IMR-90 (cell line): ENCODE data around the gene SNRNP70. TPM values are rescaled to one million over a fixed set of nuclear protein-coding genes. Genes with fewer than 3 reads are reported as not detected.

Experiments used
- ATAC-seq: fragments of 200-7000 bp; cut with Tn5 transposase; 2 replicates; pipeline ENCODE4 v1.9.1; 2020; ENCODE audit warnings: low read depth, mild to moderate bottlenecking, moderate library complexity
- BruUV-seq: library from RNA; stranded (reverse); fragments of 400-500 nt; replicated peaks from 2 replicates; lab custom pipeline; 2021; lab: Mats Ljungman, UMichigan
- CTCF ChIA-PET: fragments of 300-600 bp; formaldehyde crosslinking; extraction: SDS; loops from one replicate; lab custom pipeline; 2021; ENCODE audit warnings: antibody characterized with exemption; lab: Yijun Ruan, JAX
- POLR2A ChIA-PET: fragments of 300-600 bp; sonication (Branson Sonifier 250); formaldehyde crosslinking; loops from one replicate; lab custom pipeline; 2022; ENCODE audit warnings: antibody characterized with exemption; ENCODE audit not compliant: unreplicated experiment; lab: Charles Lee
- DNase-seq: peaks from one replicate; pipeline ENCODE4 v3.0.0; 2013
- H2AFZ ChIP-seq: replicated peaks from 2 replicates; pipeline ENCODE3; 2013; ENCODE audit warnings: low read length, mild to moderate bottlenecking; ENCODE audit not compliant: poor library complexity
- H2AK5ac ChIP-seq: 2 replicates; pipeline ENCODE4 v1.6.1; 2013; ENCODE audit warnings: low read depth, low read length, inconsistent platforms
- H2AK9ac ChIP-seq: replicated peaks from 2 replicates; pipeline ENCODE3; 2013; ENCODE audit warnings: mild to moderate bottlenecking, low read depth, low read length, moderate library complexity; ENCODE audit not compliant: poor library complexity
- H2BK120ac ChIP-seq: 2 replicates; pipeline ENCODE4 v1.6.1; 2013; ENCODE audit warnings: low read depth, low read length, inconsistent platforms
- H2BK15ac ChIP-seq: 3 replicates; pipeline ENCODE4 v1.6.1; 2013; ENCODE audit warnings: low read depth, low read length, inconsistent platforms
- H2BK20ac ChIP-seq: 2 replicates; pipeline ENCODE4 v1.6.1; 2013; ENCODE audit warnings: low read depth, mild to moderate bottlenecking, inconsistent platforms, low read length, moderate library complexity
- H2BK5ac ChIP-seq: 2 replicates; pipeline ENCODE4 v1.6.1; 2013; ENCODE audit warnings: mild to moderate bottlenecking, low read depth, low read length, inconsistent platforms; ENCODE audit not compliant: poor library complexity, severe bottlenecking
- H3K14ac ChIP-seq: replicated peaks from 2 replicates; pipeline ENCODE4 v1.6.1; 2013; ENCODE audit warnings: low read depth, low read length, inconsistent platforms
- H3K18ac ChIP-seq: 2 replicates; pipeline ENCODE4 v1.6.1; 2013; ENCODE audit warnings: low read depth, low read length, control low read depth
- H3K23ac ChIP-seq: 2 replicates; pipeline ENCODE4 v1.6.1; 2013; ENCODE audit warnings: low read depth, low read length, inconsistent platforms
- H3K27ac ChIP-seq: 2 replicates; pipeline ENCODE4 v1.5.1; 2013; ENCODE audit warnings: mild to moderate bottlenecking, control low read depth, low read length; ENCODE audit not compliant: insufficient read depth
- H3K27me3 ChIP-seq: 2 replicates; pipeline ENCODE4 v1.6.1; 2013; ENCODE audit warnings: low read length; ENCODE audit not compliant: control insufficient read depth, insufficient read depth
- H3K36me3 ChIP-seq: 2 replicates; pipeline ENCODE4 v1.6.1; 2013; ENCODE audit warnings: low read length, mixed read lengths; ENCODE audit not compliant: control insufficient read depth, insufficient read depth
- H3K4ac ChIP-seq: 2 replicates; pipeline ENCODE4 v1.6.1; 2013; ENCODE audit warnings: low read depth, low read length, inconsistent platforms
- H3K4me1 ChIP-seq: 2 replicates; pipeline ENCODE4 v1.6.1; 2013; ENCODE audit warnings: low read length, mixed read lengths; ENCODE audit not compliant: control insufficient read depth, insufficient read depth
- H3K4me2 ChIP-seq: 2 replicates; pipeline ENCODE4 v1.6.1; 2013; ENCODE audit warnings: low read depth, mild to moderate bottlenecking, control low read depth, low read length, moderate library complexity
- H3K4me3 ChIP-seq: 2 replicates; pipeline ENCODE4 v1.5.1; 2013; ENCODE audit warnings: low read depth, mild to moderate bottlenecking, control low read depth, low read length, moderate library complexity; ENCODE audit not compliant: insufficient read depth
- H3K56ac ChIP-seq: 2 replicates; pipeline ENCODE4 v1.6.1; 2013; ENCODE audit warnings: low read length, inconsistent platforms; ENCODE audit not compliant: insufficient read depth; ENCODE audit errors: extremely low read depth
- H3K79me1 ChIP-seq, 2 experiments: 2 replicates each; pipeline ENCODE4 v1.6.1; 2013; ENCODE audit warnings: low read length in 2 of 2, inconsistent platforms in 1 of 2, low read depth in 1 of 2
- H3K9ac ChIP-seq: 2 replicates; pipeline ENCODE4 v1.6.1; 2013; ENCODE audit warnings: low read depth, low read length, control low read depth
- H3K9me1 ChIP-seq: 2 replicates; pipeline ENCODE4 v1.6.1; 2013; ENCODE audit warnings: low read length, inconsistent platforms; ENCODE audit not compliant: insufficient read depth
- H3K9me3 ChIP-seq: 2 replicates; pipeline ENCODE4 v1.6.1; 2013; ENCODE audit warnings: low read length; ENCODE audit not compliant: control insufficient read depth, insufficient read depth
- H4K20me1 ChIP-seq: 2 replicates; pipeline ENCODE4 v1.6.1; 2013; ENCODE audit warnings: low read length, inconsistent platforms; ENCODE audit not compliant: insufficient read depth
- H4K5ac ChIP-seq: 2 replicates; pipeline ENCODE4 v1.6.1; 2013; ENCODE audit warnings: mild to moderate bottlenecking, low read depth, low read length, control low read depth
- H4K8ac ChIP-seq, 2 experiments: 2 replicates each; pipeline ENCODE4 v1.6.1; 2013; ENCODE audit warnings: low read depth in 2 of 2, low read length in 2 of 2, control low read depth in 1 of 2, inconsistent platforms in 1 of 2
- H4K91ac ChIP-seq: 2 replicates; pipeline ENCODE4 v1.6.1; 2013; ENCODE audit warnings: low read depth, low read length, inconsistent platforms; ENCODE audit not compliant: insufficient read depth
- POLR2A ChIP-seq: IDR thresholded peaks from 2 replicates; pipeline ENCODE4 v1.6.1; 2012; ENCODE audit warnings: mild to moderate bottlenecking, low read depth, low read length
- RAD21 ChIP-seq: IDR thresholded peaks from 2 replicates; pipeline ENCODE4 v1.6.1; 2012; ENCODE audit warnings: low read length, improper control_type of control experiment
- SMC3 ChIP-seq: fragments of 150-350 bp; IDR thresholded peaks from 2 replicates; pipeline ENCODE4 v1.6.1; 2016; ENCODE audit warnings: low read depth, mild to moderate bottlenecking, antibody characterized with exemption, low read length, moderate library complexity
- WGBS, 2 experiments: methylation state at CpG; one replicate each; pipeline versions ENCODE4 v1.1.5 to v1.1.7; 2013; ENCODE audit warnings: missing lambda C conversion rate in 2 of 2; ENCODE audit not compliant: insufficient read length in 1 of 2; ENCODE audit errors: extremely low coverage in 2 of 2; 5-methylcytosine and 5-hydroxymethylcytosine counted together
- dilution Hi-C: fragments of 300-500 bp; cut with HindIII; formaldehyde crosslinking; loops from one replicate; pipeline ENCODE4 v1.14.3; 2018; ENCODE audit warnings: low sequenced_read_pairs; ENCODE audit not compliant: unreplicated experiment
- in situ Hi-C: fragments of 300-500 bp; cut with MboI; formaldehyde crosslinking; loops from 3 replicates; pipeline ENCODE4 v1.14.3; 2019; ENCODE audit warnings: low sequenced_read_pairs, inconsistent platforms, mixed read lengths
- intact Hi-C: fragments of 100-400 bp; cut with micrococcal nuclease; formaldehyde crosslinking; loops from 2 replicates; pipeline ENCODE4 v1.10.0; 2022
- polyA plus RNA-seq, 3 experiments: library from polyadenylated mRNA; depleted of rRNA; stranded (reverse); fragments of >200 nt; gene quantifications; 2 replicates each; pipeline ENCODE4 v1.2.3, GENCODE V29; 2012; ENCODE audit warnings: low replicate concordance in 1 of 3
- total RNA-seq: library from RNA; depleted of rRNA; stranded (reverse); fragments of >200 nt; gene quantifications from 2 replicates; pipeline ENCODE4 v1.2.3, GENCODE V29; 2012
- TF ChIP-seq, protein P1 (sequence below): conservative IDR thresholded peaks from 2 replicates; pipeline ENCODE4 v1.5.1; 2012; ENCODE audit warnings: mild to moderate bottlenecking, low read depth, low read length, improper control_type of control experiment

The SNRNP70 gene
- total and polyA plus RNA-seq, 2 of the 4 experiments (the other 2 are of a cell fraction) = 72.8 to 200 TPM

DNA sequence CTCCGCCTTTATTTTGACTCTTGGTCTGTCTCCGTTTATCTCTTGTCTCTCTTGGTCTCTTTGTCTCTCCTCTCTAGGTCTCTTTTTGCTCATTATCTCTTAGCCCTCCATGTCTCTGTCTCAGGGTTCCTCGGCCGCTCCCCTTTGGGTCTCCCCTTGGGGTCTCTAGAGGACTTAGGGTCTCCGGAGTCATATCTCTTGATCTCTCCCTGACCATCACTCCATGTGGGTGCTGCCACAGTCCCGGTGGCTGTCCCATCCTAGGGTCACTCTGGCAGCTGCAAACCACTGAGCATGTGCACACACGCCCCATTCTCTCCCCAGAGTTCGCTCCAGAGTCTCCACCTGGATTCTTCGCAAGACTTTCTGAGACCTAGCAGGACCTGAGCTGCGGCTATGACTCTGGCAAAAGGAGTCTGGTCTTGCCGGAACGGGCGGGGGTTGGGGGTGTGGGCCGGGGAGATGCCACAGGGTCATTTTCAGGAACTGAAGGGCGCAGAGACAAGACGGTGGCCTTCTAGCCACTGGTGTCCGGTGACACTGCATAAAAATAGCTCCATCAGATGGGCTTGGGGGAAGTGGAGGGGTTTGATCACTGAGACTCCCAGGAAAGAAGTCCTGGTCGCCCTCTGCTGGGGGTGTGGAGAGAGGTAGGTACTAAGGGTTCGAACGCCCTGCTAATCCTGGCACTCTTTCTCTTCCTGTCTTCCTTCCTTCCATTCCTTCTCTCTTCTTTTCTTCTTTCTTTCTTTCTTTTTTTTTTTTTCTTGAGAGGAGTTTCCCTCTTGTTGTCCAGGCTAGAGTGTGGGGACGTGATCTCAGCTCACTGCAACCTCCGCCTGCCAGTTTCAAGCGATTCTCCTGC is 11.5 kb upstream of the SNRNP70 start:
- Histone ChIP-seq H2AK5ac (no peak overlapping the region), H2AFZ (no peak overlapping the region), H2AK9ac (no peak overlapping the region), H3K9me3 (peaks cover 18% of the 10 kb centered on the region), H3K4ac (no peak overlapping the region), H3K4me2 (no peak overlapping the region), H3K4me1 (no peaks in the 10 kb centered on the region), H3K18ac (no peak overlapping the region), H3K56ac (no peak overlapping the region), H3K9me1 (no peaks in the 10 kb centered on the region), H3K23ac (no peak overlapping the region), H2BK20ac (no peak overlapping the region), H3K79me1 (no peaks in the 10 kb centered on the region), H4K8ac (no peak overlapping the region), H3K27ac (no peak overlapping the region), H4K91ac (no peak overlapping the region), H4K5ac (no peak overlapping the region), H3K27me3 (peaks cover 36% of the 10 kb centered on the region), H2BK120ac (no peak overlapping the region), H3K4me3 (no peak overlapping the region), H2BK15ac (no peak overlapping the region), H3K14ac (no peak overlapping the region), H3K9ac (no peak overlapping the region), H3K36me3 (no peaks in the 10 kb centered on the region), H4K20me1 (no peaks in the 10 kb centered on the region), H2BK5ac (no peak overlapping the region)
- no peak for DNase-seq
- CTCF ChIA-PET = interaction anchor here (0.8 to 1.8 kb wide), 6 partner anchors 9 to 80 kb away, joined by 3 to 7 read pairs (median 4); partner anchors contain the start of genes GYS1, NTF4 and RUVBL2
- in situ Hi-C loops (no loop called here), dilution Hi-C loops (no loop called here), intact Hi-C loops (loop anchor here (5.0 kb wide), 1 partner anchor 81 kb away; the partner anchor contains the start of genes GYS1 and RUVBL2)
- 77% methylated on average over 10 of the region's 23 CpGs; no CpG with 5 or more reads in 1 of the 2 experiments for WGBS, 2 experiments
- TF ChIP-seq POLR2A (no peak), RAD21 (peak; percentile 35), SMC3 (0 out of 2 replicates have a peak, but pooled peaks have one; percentile 12)
- TF ChIP-seq, protein P1, sequence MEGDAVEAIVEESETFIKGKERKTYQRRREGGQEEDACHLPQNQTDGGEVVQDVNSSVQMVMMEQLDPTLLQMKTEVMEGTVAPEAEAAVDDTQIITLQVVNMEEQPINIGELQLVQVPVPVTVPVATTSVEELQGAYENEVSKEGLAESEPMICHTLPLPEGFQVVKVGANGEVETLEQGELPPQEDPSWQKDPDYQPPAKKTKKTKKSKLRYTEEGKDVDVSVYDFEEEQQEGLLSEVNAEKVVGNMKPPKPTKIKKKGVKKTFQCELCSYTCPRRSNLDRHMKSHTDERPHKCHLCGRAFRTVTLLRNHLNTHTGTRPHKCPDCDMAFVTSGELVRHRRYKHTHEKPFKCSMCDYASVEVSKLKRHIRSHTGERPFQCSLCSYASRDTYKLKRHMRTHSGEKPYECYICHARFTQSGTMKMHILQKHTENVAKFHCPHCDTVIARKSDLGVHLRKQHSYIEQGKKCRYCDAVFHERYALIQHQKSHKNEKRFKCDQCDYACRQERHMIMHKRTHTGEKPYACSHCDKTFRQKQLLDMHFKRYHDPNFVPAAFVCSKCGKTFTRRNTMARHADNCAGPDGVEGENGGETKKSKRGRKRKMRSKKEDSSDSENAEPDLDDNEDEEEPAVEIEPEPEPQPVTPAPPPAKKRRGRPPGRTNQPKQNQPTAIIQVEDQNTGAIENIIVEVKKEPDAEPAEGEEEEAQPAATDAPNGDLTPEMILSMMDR = peak; percentile 15; the same call in 1 of the 2 replicates
- POLR2A ChIA-PET = no interaction called here
- ATAC-seq = peak; percentile 35; the same call in 1 of the 2 replicates
- BruUV-seq = no TSS peak
